Ovary (tissue), 9 donors: Measurements from ENCODE around the gene PRKCE. TPM values are rescaled to one million over a fixed set of nuclear protein-coding genes. Genes with fewer than 3 reads are reported as not detected.

Experiments
- DNase-seq, 5 donors: peaks; one replicate each; pipeline ENCODE4 v3.0.0-alpha.2; 2019 to 2020
- H3K27ac ChIP-seq, 2 donors: fragments of 200-600 bp; one replicate each; pipeline versions ENCODE4 v1.5.1 to v1.8.0; 2019 to 2022
- H3K27me3 ChIP-seq: fragments of 200-600 bp; one replicate; pipeline ENCODE4 v1.8.0; 2022
- H3K36me3 ChIP-seq: fragments of 200-600 bp; sonication (generic); one replicate; pipeline ENCODE4 v1.5.1; 2019
- H3K4me1 ChIP-seq: one replicate; pipeline ENCODE4 v1.8.1; 2013; ENCODE audit warnings: mild to moderate bottlenecking, moderate library complexity; ENCODE audit not compliant: insufficient read depth
- H3K4me3 ChIP-seq: fragments of 200-600 bp; sonication (generic); one replicate; pipeline ENCODE4 v1.5.1; 2017
- H3K9me3 ChIP-seq, 2 donors: fragments of 200-600 bp in 1 of 2; sonication (generic) in 1 of 2; one replicate each; pipeline versions ENCODE4 v1.5.1 to v1.8.1; 2013 to 2019; ENCODE audit warnings: mild to moderate bottlenecking in 1 of 2, moderate library complexity in 1 of 2
- CTCF ChIP-seq, 3 donors: fragments of 450-650 bp in 2 of 3; fragments of 200-600 bp in 1 of 3; IDR thresholded peaks; one replicate each; pipeline versions ENCODE4 v1.5.1 to v1.8.0; 2016 to 2022; ENCODE audit warnings: antibody characterized with exemption in 3 of 3, mild to moderate bottlenecking in 1 of 3
- EP300 ChIP-seq: sonication (generic); formaldehyde crosslinking; IDR thresholded peaks from one replicate; pipeline ENCODE4 v1.6.1; 2017; ENCODE audit warnings: antibody characterized with exemption
- POLR2A ChIP-seq: fragments of 450-650 bp; IDR thresholded peaks from one replicate; pipeline ENCODE4 v1.6.1; 2017; ENCODE audit warnings: antibody characterized with exemption, mild to moderate bottlenecking, moderate library complexity
- WGBS, 3 donors: extraction: QIAGEN DNeasy Blood & Tissue Kit in 1 of 3; methylation state at CpG; one replicate each; pipeline versions ENCODE4 v1.1.5 to v1.1.7; 2013 to 2017; 5-methylcytosine and 5-hydroxymethylcytosine counted together
- intact Hi-C, 4 donors: fragments of 100-400 bp; cut with DNase I; formaldehyde crosslinking; loops; one replicate each; pipeline versions ENCODE4 v1.11.0 to v1.15.1; 2022 to 2023
- polyA plus RNA-seq, 2 donors: library from polyadenylated mRNA; stranded (reverse); fragments of 200-250 nt in 1 of 2; fragments of 350-450 nt in 1 of 2; fragmentation: Illumina TruSeq in 1 of 2; extraction: RNeasy Lipid Tissue Mini Kit (QIAGEN cat#74804) in 1 of 2; gene quantifications; one replicate each; pipeline ENCODE4 v1.2.3, GENCODE V29; 2013 to 2014
- total RNA-seq, 7 donors: library from RNA; depleted of rRNA in 2 of 7; stranded (reverse); fragments of >200 nt in 2 of 7; fragmentation: NEBNext Ultra II Directional in 3 of 7; extraction: Animal tissue kit (Norgen Biotek cat#: 25700) in 3 of 7; gene quantifications; one replicate each; pipeline versions ENCODE4 v1.1.0 to v1.2.4, GENCODE V29; 2016 to 2023
- donor health status: DM: no; HTN: no; CAD: no; lungs with moderate emphysema.
- donor health status: DM: no; HTN: no; CAD: no.
- donor health status: Bipolar disorder and iron deficiency.
- donor health status: DM: yes; HTN: yes; CAD: no.
- donor health status: DM: no; HTN: no; CAD: no.
- donor health status: DM: yes; HTN: yes; CAD: no.

Gene PRKCE
- total and polyA plus RNA-seq, 9 donors = 3.1 to 22.8 (median 12.8) TPM

- Histone ChIP-seq H3K4me3 (no peak overlapping the region), H3K27ac (no peak overlapping the region), H3K36me3 (no peaks in the 10 kb centered on the region), H3K27me3 (no peaks in the 10 kb centered on the region), H3K4me1 (no peaks in the 10 kb centered on the region), H3K9me3 (no peaks in the 10 kb centered on the region)
- no peak for DNase-seq
- intact Hi-C loops = loop anchor here in 1 of 4 donors (10.0 kb wide), 1 partner anchor 142 kb away; no protein-coding TSS in a partner anchor
- 92 to 96% (median 96%) methylated on average over 4 of the region's 4 CpGs for WGBS, 3 donors
- TF ChIP-seq CTCF (IDR thresholded peaks at IDR 0.05) (no peak), EP300 (no peak), POLR2A (no peak)
Observed at GRCh38 chr2:45782436-45782835, 131.0 kb downstream of the PRKCE start.

DNA sequence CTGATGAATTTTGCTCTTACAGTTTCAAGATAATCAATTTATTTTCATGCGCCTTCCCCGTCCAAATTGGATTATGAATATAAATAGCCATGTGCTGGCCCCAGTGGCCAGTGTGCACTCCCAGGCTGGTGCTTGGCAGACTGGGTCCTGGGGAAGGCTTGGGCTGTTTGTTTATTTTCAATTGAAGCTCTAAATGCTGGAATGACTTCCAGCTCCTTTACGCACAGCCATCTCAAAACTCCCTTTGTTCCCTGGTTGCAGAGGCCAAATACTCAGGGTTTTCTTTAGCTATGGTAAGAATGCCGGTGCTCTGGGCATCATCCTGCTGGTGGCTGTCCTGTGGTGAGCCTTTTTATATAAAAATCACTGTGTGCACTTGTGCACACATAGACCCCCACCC lies 131.5 kb downstream of the PRKCE start:
- Histone ChIP-seq H3K4me1 (no peaks in the 10 kb centered on the region), H3K27ac (no peak overlapping the region), H3K4me3 (no peak overlapping the region), H3K36me3 (no peaks in the 10 kb centered on the region), H3K27me3 (no peaks in the 10 kb centered on the region), H3K9me3 (no peaks in the 10 kb centered on the region)
- intact Hi-C loops = loop anchor here in 1 of 4 donors (10.0 kb wide), 1 partner anchor 142 kb away; no protein-coding TSS in a partner anchor
- WGBS, 3 donors = 82 to 89% (median 88%) methylated on average over 4 of the region's 4 CpGs
- DNase-seq = no peak
- TF ChIP-seq EP300 (no peak), POLR2A (no peak), CTCF (IDR thresholded peaks at IDR 0.05) (no peak)

DNA sequence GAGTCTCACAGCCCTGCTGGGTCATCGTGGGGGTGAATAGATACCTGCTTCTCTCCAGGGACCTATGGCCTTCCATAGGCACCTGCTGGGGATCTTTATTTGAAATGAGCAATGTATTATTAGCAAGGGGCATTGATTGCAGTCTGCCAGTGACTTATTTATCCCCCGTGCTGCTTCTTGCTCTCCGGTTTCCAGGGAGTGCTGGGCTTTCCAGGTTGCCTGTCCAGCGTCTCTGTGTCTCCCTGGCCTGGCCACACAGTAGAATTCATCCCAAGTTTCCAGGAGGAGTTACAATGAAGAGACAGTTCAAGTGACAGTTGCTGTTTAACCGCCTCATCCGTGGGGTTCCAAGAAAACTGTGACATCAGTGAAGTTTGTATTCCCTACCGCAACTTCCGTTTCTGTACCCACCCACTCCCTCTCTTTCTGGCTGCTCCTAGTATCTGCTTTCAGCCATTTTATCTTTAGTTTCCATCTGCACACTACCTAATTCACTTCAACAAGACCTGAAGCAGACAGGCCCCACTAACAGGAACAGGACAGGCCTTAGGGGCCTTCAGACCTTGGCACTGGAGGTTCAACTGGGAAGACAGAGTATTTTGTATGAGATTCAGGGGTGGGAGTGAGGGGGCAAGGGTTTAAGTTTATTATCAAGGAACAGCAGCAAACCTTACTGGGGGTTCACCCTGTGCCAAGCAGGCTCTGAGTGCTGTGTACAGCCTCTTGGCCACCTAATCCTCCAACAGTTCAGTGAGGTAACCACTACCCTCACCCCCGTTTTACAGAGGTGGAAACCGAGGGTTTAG lies 134.8 kb downstream of the PRKCE start:
- 92 to 93% (median 92%) methylated on average over 10 of the region's 10 CpGs for WGBS, 3 donors
- intact Hi-C loops = loop anchor here in 1 of 4 donors (10.0 kb wide), 1 partner anchor 139 kb away; no protein-coding TSS in a partner anchor

DNA sequence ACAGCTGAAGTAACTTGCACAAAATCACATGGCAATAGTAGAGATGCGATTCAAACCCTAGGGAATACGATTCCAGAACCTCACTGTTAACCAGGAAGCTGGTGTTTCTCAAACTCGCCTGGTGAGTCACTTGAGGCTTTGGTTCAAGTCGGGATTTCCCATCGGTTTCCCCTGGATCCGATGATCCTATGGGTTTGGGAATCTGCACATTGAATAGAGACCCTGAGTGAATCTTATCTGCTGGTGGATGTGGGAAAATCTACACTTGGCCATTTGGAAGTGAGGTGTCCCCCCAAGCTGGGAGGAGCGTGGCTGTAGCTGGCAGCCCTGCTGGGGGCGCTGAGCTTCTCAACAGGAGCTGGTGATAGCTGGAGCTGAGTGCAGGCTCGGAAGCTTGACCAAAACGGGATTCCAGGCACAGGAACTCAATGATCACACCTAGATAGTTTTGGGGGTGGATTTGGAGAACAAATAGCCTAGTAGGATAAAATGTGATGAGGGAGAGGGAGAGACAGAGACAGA lies 135.4 kb downstream of the PRKCE start:
- TF ChIP-seq EP300 (no peak), POLR2A (no peak), CTCF (IDR thresholded peaks at IDR 0.05) (no peak)
- Histone ChIP-seq H3K27me3 (no peaks in the 10 kb centered on the region), H3K4me1 (no peaks in the 10 kb centered on the region), H3K4me3 (no peak overlapping the region), H3K27ac (no peak overlapping the region), H3K36me3 (no peaks in the 10 kb centered on the region), H3K9me3 (no peaks in the 10 kb centered on the region)
- DNase-seq = no peak
- intact Hi-C loops = loop anchor here in 1 of 4 donors (10.0 kb wide), 1 partner anchor 138 kb away; no protein-coding TSS in a partner anchor
- 91 to 96% (median 94%) methylated on average over 10 of the region's 10 CpGs for WGBS, 3 donors

More for the DNA sequence above, 134.8 kb downstream of the PRKCE start:
- Histone ChIP-seq H3K9me3 (no peaks in the 10 kb centered on the region), H3K4me1 (no peaks in the 10 kb centered on the region), H3K27ac (no peak overlapping the region), H3K4me3 (no peak overlapping the region), H3K27me3 (no peaks in the 10 kb centered on the region), H3K36me3 (no peaks in the 10 kb centered on the region)
- no peak for TF ChIP-seq POLR2A
- TF ChIP-seq CTCF (IDR thresholded peaks at IDR 0.05) = no peak
- TF ChIP-seq EP300 = no peak
- no peak for DNase-seq
